Measurements from ENCODE around the gene PEAK3.
A peak's percentile ranks its signal among the peaks of the same experiment; 100 is the strongest.

The PEAK3 gene

DNA sequence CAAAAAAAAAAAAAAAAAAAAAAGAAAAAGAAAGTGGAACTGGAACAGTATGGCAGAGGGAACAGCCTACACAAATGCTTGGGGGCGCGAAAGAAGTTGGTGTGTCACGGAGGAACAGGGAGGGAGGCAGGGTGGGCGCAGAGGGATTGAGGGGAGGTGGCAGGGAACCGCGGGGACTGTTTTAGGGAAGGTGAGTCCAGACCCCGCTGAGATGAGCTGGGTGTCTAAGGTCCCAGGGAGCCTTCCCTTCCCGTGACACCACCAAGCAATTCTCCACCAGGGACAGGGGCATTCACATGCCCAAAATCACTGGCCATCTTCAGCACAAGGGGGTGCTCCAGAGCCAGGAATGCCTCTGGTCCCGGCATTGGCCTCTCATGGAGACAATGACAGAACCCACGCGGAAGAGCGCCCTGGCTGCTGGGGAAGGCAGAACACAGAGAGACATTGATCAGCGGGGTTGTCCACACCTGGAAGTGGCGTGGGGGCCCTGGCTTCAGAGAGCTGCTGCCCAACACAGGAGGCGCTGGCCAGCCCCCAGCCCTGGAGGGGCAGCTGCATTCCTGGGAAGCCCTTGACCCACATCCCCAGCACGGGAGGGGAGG lies 6.9 kb downstream of the PEAK3 start:
- POLR2A ChIA-PET: interaction anchor here (2.1 kb wide), 1 partner anchor 12 kb away, joined by 9 read pairs; no protein-coding TSS in a partner anchor

DNA sequence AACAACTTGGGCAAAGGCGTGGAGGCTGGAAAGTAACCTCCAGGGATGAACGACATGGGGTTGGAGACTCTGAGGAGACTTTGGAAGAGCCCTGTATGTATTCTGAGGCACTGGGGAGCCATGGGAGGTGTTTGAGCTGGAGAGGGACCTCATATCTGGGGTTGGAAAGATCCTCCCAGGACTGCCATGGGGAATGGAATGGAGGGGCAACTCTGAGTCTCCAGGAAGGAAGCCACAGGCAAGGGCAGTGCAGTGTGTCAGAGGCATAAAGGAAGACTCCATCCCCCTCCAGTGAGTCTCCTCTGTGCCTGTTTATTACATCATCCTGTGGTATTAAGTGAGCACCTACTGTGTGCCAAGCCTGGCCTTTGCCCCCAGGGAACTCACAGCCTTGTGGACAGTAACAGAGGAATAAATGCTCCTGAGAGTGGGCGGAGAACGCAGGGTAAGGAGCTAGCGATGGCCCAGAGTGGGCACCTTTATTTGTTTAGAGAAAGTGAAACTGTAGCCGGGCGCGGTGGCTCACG lies 7.7 kb downstream of the PEAK3 start:
- TF ChIP-seq, protein P1, sequence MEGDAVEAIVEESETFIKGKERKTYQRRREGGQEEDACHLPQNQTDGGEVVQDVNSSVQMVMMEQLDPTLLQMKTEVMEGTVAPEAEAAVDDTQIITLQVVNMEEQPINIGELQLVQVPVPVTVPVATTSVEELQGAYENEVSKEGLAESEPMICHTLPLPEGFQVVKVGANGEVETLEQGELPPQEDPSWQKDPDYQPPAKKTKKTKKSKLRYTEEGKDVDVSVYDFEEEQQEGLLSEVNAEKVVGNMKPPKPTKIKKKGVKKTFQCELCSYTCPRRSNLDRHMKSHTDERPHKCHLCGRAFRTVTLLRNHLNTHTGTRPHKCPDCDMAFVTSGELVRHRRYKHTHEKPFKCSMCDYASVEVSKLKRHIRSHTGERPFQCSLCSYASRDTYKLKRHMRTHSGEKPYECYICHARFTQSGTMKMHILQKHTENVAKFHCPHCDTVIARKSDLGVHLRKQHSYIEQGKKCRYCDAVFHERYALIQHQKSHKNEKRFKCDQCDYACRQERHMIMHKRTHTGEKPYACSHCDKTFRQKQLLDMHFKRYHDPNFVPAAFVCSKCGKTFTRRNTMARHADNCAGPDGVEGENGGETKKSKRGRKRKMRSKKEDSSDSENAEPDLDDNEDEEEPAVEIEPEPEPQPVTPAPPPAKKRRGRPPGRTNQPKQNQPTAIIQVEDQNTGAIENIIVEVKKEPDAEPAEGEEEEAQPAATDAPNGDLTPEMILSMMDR (IDR thresholded peaks at IDR 0.05; ENCODE audit: insufficient read depth, low read length, missing control alignments): no peak
- peak overlapping the region; percentile 48; the same call in 1 of the 2 replicates for H3K4me3 ChIP-seq (ENCODE audit: low read depth, low read length)
- POLR2A ChIA-PET: interaction anchor here (2.1 kb wide), 1 partner anchor 13 kb away, joined by 9 read pairs; no protein-coding TSS in a partner anchor
- DNase-seq (ENCODE audit: low read depth, low spot score): no peak
- CTCF ChIA-PET: interaction anchor here (0.6 to 3.7 kb wide), 23 partner anchors 9 to 124 kb away, joined by 3 to 16 read pairs (median 6); no protein-coding TSS in a partner anchor

More for the DNA sequence above, 6.9 kb downstream of the PEAK3 start:
- CTCF ChIA-PET: interaction anchor here (0.7 to 3.7 kb wide), 22 partner anchors 8 to 359 kb away, joined by 3 to 16 read pairs (median 8); no protein-coding TSS in a partner anchor
- no peak overlapping the region for H3K4me3 ChIP-seq (ENCODE audit: low read depth, low read length)
- no peak for DNase-seq (ENCODE audit: low read depth, low spot score)
- TF ChIP-seq, protein P1 (IDR thresholded peaks at IDR 0.05; ENCODE audit: insufficient read depth, low read length, missing control alignments): peak; percentile 72

DNA sequence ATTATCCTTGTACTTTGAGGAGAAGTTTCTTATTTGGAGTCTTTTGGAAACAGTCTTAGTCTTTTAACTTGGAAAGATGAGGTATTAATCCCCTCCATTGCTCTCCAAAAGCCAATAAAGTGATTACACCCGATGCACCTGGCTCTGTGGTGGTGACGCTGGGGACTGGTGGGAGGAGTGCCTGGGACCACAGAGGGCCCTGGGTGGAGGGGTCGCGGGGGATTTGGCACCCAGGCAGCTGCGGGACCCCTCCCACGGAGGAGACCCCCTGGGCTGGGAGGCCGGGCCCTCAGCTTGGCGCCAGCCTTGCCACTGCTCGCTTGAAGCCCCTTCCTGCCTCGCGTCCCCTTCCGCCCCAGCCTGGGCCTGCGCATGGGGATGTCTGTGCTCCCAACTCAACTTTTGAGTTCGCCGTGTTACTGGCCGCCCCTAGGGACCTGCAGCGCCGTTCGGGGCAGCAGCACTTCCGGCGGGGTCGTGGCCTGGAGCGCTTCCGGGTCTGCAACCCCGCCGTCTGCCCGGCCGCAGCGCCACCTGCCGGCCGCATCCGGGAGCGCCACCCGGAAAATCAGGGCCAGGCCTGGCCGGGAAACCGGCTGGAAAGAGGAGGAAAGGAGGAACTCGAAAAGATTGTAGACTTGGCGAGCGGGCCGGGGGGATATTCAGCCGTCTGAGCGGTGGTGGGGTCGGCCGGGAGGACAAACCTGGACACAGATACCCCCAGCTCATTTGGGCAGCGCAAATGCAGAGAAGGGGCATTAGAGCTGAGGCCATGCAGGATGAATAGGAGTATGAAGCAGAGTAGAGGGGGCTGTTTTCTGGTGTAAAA lies 8.4 kb downstream of the PEAK3 start:
- DNase-seq (ENCODE audit: low read depth, low spot score): no peak
- TF ChIP-seq, protein P1 (IDR thresholded peaks at IDR 0.05; ENCODE audit: insufficient read depth, low read length, missing control alignments): peak; percentile 85
- ChIA-PET POLR2A (no interaction called here), CTCF (interaction anchor here (0.6 to 3.7 kb wide), 22 partner anchors 10 to 123 kb away, joined by 3 to 16 read pairs (median 6); partner anchors contain the start of gene LSM7)
- H3K4me3 ChIP-seq (ENCODE audit: low read depth, low read length): peak overlapping the region; percentile 48

DNA sequence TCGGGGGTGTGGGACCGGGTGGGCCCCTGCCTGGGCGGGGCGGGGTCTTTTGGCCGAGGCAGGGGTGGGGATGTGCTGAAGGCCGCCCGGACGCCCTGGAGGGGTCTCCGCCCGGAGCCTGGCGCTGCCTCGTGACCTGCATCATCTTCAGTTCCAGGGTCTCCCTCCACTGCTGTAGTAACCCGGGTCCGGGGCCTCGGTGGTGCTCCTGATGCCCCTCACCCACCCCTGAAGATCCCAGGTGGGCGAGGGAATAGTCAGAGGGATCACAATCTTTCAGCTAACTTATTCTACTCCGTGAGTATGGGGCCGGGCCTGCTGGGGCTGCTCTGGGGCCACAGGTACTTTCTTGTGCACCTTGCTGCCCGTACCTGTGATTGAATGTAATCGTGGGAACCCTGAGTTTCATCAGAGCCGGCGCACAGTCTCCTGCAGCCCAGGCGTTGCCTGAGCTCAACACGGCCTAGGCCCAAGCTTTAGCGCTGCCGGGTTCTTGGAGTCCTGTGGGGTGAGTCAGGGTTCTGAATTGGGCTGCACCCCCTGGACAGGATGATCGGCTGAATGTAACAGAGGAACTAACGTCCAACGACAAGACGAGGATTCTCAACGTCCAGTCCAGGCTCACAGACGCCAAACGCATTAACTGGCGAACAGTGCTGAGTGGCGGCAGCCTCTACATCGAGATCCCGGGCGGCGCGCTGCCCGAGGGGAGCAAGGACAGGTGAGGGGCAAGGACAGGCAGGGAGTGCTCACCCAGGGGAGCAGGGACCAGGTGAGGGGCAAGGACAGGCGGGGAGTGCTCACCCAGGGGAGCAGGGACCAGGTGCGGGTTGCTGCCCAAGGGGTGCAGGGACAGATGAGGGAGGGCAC lies 10.5 kb downstream of the PEAK3 start:
- CTCF ChIA-PET: interaction anchor here (0.6 to 3.7 kb wide), 6 partner anchors 12 to 120 kb away, joined by 3 to 16 read pairs (median 4); partner anchors contain the start of gene AP3D1
- peak overlapping the region; percentile 100 for H3K4me3 ChIP-seq (ENCODE audit: low read depth, low read length)
- POLR2A ChIA-PET: interaction anchor here (0.6 to 1.3 kb wide), 5 partner anchors 17 to 368 kb away, joined by 3 to 4 read pairs (median 3); no protein-coding TSS in a partner anchor
- DNase-seq (ENCODE audit: low read depth, low spot score): no peak
- TF ChIP-seq, protein P1 (IDR thresholded peaks at IDR 0.05; ENCODE audit: insufficient read depth, low read length, missing control alignments): no peak

DNA sequence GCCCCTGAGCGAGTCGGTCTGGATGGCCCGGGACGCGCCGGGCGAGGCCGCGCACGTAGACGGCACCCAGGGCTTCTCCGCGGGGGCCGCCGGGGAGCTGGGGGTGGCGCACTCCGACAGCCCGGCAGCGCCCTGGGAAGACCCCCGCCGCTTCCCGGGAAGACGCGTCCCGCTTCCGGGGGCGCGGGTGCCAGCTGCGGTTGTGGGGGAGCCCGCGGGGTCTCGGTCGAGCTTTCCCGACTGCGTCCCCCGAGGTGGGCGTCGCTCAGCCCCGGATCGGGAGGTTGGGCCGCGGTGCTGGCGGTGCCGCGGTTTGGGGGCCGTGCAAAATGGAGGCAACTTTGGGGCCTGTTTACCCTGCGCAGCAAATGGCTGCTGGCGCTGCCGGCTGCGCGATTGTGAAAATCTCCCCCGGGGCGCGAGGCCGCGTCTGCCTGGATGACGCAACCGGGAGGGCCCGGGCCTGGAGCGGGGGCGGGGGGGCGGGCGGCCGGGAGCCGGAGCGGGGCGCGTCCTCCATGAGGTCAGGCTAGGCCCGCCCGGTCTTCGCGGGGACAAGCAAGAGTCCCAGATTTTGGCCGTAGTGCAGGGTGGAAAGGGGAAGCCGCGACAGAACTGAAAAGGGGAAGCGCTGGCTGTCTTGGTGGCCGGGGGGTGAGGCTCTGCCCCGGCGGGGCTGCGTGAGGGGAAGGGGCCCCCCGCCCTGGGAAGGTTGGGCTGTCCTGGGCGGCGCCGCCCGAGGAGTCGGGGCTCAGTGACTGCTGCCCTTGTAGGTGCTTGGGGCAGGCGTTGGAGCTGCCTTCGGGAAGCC lies 11.3 kb downstream of the PEAK3 start:
- no peak for DNase-seq (ENCODE audit: low read depth, low spot score)
- ChIA-PET POLR2A (interaction anchor here (1.1 to 1.3 kb wide), 4 partner anchors 16 to 115 kb away, joined by 3 to 6 read pairs (median 4); no protein-coding TSS in a partner anchor), CTCF (interaction anchor here (0.6 to 1.5 kb wide), 6 partner anchors 11 to 120 kb away, joined by 3 to 5 read pairs (median 3); partner anchors contain the start of gene AP3D1)
- TF ChIP-seq, protein P1 (IDR thresholded peaks at IDR 0.05; ENCODE audit: insufficient read depth, low read length, missing control alignments): no peak
- peak overlapping the region; percentile 100 for H3K4me3 ChIP-seq (ENCODE audit: low read depth, low read length)
